DMS153 treated with DMSO at 0.1 percent for 48 hours (cell line): ENCODE data around the gene CLDN14.

ENCODE experiments used
- DNase-seq: peaks from one replicate; lab custom pipeline; 2025; ENCODE audit not compliant: unreplicated experiment; lab: John Stamatoyannopoulos, UW

Gene CLDN14

GRCh38 chr21:36479415-36480402 lies at the start of gene CLDN14:
TSS of gene CLDN14 (minus strand) at chr21:36480122. CDS start at chr21:36461695, 18,427 bp downstream.
- no peak for DNase-seq

- no peak for DNase-seq
These were observed 48.8 kb upstream of the CLDN14 start for GRCh38 chr21:36528716-36529115.

DNA sequence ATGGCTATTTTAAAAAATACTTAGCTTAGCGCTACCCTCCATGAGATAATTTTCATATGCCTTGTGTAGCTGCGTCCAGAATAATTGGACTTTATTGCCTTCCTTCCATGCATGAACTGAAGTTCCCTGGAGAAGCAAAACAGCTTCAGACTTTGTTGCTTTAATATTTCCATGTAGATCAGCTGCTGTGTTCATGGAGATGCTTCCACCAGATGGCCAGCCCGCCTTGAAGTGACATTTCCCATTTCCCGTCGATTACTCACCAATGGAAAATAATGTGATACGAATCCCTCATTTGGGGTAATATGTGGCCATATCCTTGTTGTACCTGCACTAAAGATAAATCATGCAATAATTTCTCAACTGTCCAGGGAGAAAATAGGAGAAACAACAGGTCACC lies 47.4 kb upstream of the CLDN14 start:
- DNase-seq, result no peak

DNA sequence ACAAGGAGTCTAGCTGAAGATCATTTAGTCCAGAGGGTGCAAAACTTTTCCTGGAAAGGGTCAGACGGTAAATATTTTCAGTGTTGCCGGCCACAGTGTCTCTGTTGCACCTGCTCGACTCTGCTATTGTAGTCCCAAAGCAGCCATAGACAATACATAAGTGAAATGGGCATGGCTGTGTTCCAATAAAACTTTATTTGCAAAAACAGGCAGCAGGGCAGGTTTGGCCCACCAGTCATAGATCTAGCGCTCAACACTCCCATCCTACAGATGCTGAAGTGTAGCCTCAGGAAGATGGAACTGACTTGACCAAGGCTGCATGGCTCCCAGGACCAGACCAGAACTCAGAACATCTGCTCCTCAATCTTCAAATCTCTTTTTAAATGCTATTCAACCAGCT lies 46.2 kb upstream of the CLDN14 start:
- DNase-seq, result no peak

GRCh38 chr21:36524477-36524876 lies 44.6 kb upstream of the CLDN14 start:
- DNase-seq, result no peak

GRCh38 chr21:36522219-36522808 lies 42.4 kb upstream of the CLDN14 start:
- DNase-seq, result no peak

DNA sequence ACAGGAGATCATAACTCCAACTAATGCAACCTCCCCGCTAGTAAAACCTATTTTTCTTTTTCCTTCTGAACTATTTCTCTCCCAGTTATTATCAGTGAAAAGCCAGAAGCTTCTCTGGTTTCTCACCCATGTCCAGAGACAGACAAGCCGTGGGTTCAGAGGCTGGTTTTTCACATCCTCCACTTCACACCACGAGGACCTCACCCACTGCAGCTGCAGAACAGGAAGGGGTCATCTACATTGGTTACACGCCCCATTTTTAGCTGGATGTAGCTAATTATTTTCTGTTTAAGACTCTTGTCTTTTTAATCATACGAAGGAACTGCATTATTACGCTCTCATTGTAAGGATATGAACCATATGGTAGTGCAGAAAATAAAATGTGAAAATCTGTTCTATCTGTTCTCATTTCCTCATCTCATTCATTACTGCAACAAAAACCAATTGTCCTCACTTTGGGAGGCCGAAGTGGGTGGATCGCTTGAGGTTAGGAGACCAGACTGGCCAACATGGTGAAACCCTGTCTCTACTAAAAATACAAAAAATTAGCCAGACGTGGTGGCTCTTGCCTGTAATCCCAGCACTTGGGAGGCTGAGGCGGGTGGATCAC lies 39.1 kb upstream of the CLDN14 start:
- no peak for DNase-seq

DNA sequence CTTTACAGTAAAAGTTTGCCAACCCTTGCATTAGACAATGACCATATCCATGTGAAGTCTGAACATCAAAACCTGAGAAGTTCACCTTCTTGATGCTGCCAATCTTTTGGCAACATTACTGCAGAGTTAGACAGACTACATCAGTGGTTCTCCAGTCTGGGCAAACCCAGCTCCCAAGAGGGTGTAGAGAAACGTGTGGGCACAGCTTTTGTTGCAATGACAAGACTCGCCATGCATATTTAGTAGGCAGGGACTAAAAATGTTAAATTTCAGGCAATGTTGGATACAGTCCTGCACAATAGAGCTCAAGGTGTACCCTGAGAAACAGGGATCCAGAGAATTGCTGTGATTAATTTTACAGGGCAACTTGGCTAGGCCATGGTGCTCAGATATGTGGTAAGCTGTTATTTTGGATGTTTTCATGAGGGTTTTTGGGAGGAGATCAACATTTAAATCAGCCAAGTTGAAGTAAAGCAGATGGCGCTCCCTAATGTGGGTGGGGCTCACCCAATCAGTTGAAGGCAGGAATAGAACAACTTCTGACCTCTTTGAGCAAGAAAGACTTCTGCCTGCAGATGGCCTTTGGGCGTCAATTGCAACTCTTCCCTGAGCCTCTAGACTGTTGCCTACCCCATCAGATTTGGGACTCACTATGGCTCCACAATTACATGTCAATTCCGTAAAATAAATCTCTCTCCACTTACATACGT lies 37.6 kb upstream of the CLDN14 start:
- no peak for DNase-seq

GRCh38 chr21:36516281-36516680 lies 36.4 kb upstream of the CLDN14 start:
- DNase-seq, result no peak

- no peak for DNase-seq
These were observed 33.5 kb upstream of the CLDN14 start for GRCh38 chr21:36513430-36513829.

GRCh38 chr21:36512971-36513370 lies 33.0 kb upstream of the CLDN14 start:
- no peak for DNase-seq

DNA sequence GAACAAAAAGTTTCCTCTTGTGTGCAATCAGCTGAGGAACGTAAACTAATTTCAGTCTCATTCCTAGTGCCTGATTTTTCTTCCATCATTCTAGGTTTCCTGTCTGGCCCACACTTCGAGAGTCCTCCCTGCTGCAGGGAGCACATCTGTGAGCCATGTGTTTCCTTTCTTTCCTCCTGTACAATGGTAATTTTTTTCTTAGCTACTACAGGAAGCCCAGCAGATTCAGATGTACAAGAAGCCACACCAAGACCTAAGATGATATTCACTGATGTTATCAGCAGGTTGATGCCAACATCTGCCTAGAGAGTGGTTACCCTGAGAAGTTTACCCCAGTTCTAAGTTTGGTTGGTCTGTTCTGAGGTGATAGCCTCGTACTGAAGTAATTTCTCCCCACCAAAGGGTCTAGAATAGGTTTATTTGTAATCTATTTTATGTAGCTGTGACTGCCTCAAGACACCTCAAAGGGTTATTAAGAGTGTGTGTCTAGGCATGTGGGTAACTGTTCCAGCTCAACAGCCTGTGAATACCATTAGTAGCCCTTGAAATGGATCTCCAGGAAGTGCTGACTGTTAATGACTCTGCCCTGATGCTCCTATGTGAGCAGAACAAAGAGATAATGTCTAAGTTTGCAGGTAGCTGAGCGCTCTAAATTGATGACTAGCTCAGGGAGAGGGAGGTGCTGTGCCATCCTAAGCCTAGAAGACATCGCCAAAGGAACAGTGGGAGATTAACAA lies 31.7 kb upstream of the CLDN14 start:
- DNase-seq, result no peak

DNA sequence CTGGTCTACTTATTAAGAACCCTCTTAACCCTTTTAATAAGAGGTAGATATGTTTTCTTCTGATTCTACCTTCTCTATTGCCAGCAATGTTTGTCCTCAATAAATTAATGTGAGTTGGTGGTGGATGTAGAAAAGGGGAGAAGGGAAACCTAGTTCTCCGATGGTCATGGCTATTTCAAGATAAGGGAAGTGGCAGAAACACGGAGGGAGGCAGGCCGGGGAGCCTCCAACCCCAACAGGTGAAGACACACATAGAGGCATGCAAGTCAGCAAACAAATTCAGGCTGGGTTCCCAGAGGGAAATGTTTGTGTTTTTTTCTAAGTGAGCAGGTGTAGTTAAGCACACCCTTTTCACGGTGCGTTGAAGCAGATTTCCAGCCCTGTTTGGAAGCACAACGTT lies 31.0 kb upstream of the CLDN14 start:
- DNase-seq, result no peak

DNA sequence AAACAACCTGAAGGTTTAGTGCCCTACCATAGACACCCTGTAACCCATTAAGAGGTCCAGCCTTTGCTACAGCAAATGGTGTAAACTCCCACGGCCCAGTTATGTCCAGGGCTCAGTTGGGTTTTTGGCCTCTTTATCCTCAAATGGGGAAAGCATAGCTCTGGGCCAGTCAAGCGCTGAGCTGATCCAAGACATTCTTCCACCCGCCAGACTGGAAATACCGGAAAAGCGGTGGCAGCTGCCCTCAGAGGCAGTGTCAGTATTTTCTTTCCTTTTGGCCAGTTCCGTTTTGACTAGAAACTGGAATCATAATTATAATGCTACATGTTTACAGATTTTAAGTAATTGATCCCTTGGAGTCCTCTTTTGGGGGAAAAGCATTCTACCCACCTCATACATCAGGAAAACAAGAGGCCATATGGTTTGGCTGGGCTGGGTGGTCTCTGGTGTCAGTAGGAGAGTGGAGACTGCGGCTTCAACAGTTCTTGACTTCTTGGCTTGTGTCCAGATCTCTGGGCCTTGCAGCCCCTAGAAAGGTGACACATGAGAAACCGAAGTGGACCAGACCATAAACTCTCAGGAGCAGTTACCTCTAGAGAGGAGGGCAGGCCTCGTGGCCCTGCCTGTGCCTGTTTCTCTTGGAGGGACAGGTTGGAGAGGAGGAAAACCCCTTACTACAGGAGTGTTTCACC lies 30.2 kb upstream of the CLDN14 start:
- no peak for DNase-seq

GRCh38 chr21:36508948-36509347 lies 29.0 kb upstream of the CLDN14 start:
- DNase-seq, result peak; percentile 78

- no peak for DNase-seq
These were observed 27.6 kb upstream of the CLDN14 start for GRCh38 chr21:36507397-36508018.

DNA sequence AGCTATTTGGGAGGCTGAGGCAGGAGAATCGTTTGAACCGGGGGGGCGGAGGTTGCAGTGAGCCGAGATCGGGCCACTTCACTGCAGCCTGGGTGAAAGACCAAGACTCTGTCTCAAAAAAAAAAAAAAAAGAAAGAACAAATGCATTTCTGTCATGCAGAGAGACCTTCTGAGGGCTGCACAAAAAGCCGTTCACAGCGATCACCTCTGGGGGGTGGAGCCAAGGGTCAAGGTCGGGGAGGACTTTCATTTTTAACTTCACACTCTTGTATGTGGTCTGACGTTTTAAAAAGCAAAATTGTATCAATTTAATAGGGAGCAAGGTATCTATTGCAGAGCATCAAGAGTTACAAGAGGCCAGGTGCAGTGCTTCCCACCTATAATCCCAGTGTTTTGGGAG lies 26.6 kb upstream of the CLDN14 start:
- no peak for DNase-seq

GRCh38 chr21:36504067-36505058 lies 24.4 kb upstream of the CLDN14 start:
- DNase-seq, result peak; percentile 12
